Measurements from ENCODE around the gene RECK.
"Not testable (repeated sequence)": the region's sequence is repeated elsewhere in the genome, so short reads cannot be mapped to it uniquely, and the experiment has no call there.

RECK gene

GRCh38 chr9:36150574-36151315, 114.0 kb downstream of the RECK start:
- H3K9me3 ChIP-seq (ENCODE audit: control insufficient read depth in 1 of 2, low read length in 2 of 2) = peaks cover 4 to 7% of the 10 kb centered on the region in 2 donors
- H3K9ac ChIP-seq (ENCODE audit: low read depth in 1 of 2, low read length in 2 of 2) = no peak overlapping the region
- no peaks in the 10 kb centered on the region for H3K27me3 ChIP-seq (ENCODE audit: control insufficient read depth in 1 of 2, insufficient read depth in 2 of 2, low read length in 2 of 2)
- H3K4me3 ChIP-seq (ENCODE audit: low read depth in 1 of 2, low read length in 2 of 2) = no peak overlapping the region
- H3K4me1 ChIP-seq (ENCODE audit: control insufficient read depth in 1 of 2, insufficient read depth in 2 of 2, low read length in 2 of 2) = peaks cover 22 to 50% of the 10 kb centered on the region in 2 donors
- no peak overlapping the region for H3K27ac ChIP-seq (ENCODE audit: low read depth, low read length)
- peaks cover 0 to 3% of the 10 kb centered on the region in 2 donors for H3K36me3 ChIP-seq (ENCODE audit: control insufficient read depth in 1 of 2, insufficient read depth in 2 of 2, low read length in 2 of 2)

GRCh38 chr9:36151316-36152210, 114.8 kb downstream of the RECK start:
- H3K9ac ChIP-seq (ENCODE audit: low read depth in 1 of 2, low read length in 2 of 2) = no peak overlapping the region
- no peaks in the 10 kb centered on the region for H3K27me3 ChIP-seq (ENCODE audit: control insufficient read depth in 1 of 2, insufficient read depth in 2 of 2, low read length in 2 of 2)
- peaks cover 22 to 50% of the 10 kb centered on the region in 2 donors for H3K4me1 ChIP-seq (ENCODE audit: control insufficient read depth in 1 of 2, insufficient read depth in 2 of 2, low read length in 2 of 2)
- H3K9me3 ChIP-seq (ENCODE audit: control insufficient read depth in 1 of 2, low read length in 2 of 2) = peaks cover 0 to 2% of the 10 kb centered on the region in 2 donors
- peaks cover 3 to 4% of the 10 kb centered on the region in 2 donors for H3K36me3 ChIP-seq (ENCODE audit: control insufficient read depth in 1 of 2, insufficient read depth in 2 of 2, low read length in 2 of 2)
- H3K4me3 ChIP-seq (ENCODE audit: low read depth in 1 of 2, low read length in 2 of 2) = peak overlapping the region; percentile 15 to 40
- H3K27ac ChIP-seq (ENCODE audit: low read depth, low read length) = no peak overlapping the region

- peaks cover 0 to 3% of the 10 kb centered on the region in 2 donors for H3K9me3 ChIP-seq (ENCODE audit: control insufficient read depth in 1 of 2, low read length in 2 of 2)
These were observed 116.2 kb downstream of the RECK start for GRCh38 chr9:36152741-36153438.

GRCh38 chr9:36153746-36154145, 117.0 kb downstream of the RECK start:
- Histone ChIP-seq H3K9me3 (ENCODE audit: control insufficient read depth in 1 of 2, low read length in 2 of 2) (peaks cover 0 to 3% of the 10 kb centered on the region in 2 donors), H3K4me1 (ENCODE audit: control insufficient read depth in 1 of 2, insufficient read depth in 2 of 2, low read length in 2 of 2) (peaks cover 12 to 38% of the 10 kb centered on the region in 2 donors), H3K27me3 (ENCODE audit: control insufficient read depth in 1 of 2, insufficient read depth in 2 of 2, low read length in 2 of 2) (no peaks in the 10 kb centered on the region), H3K27ac (ENCODE audit: low read depth, low read length) (no peak overlapping the region), H3K9ac (ENCODE audit: low read depth in 1 of 2, low read length in 2 of 2) (no peak overlapping the region), H3K36me3 (ENCODE audit: control insufficient read depth in 1 of 2, insufficient read depth in 2 of 2, low read length in 2 of 2) (peaks cover 4 to 8% of the 10 kb centered on the region in 2 donors), H3K4me3 (ENCODE audit: low read depth in 1 of 2, low read length in 2 of 2) (no peak overlapping the region)

More at GRCh38 chr9:36152741-36153438, 116.2 kb downstream of the RECK start:
- H3K4me3 ChIP-seq (ENCODE audit: low read depth in 1 of 2, low read length in 2 of 2) = no peak overlapping the region
- no peak overlapping the region for H3K9ac ChIP-seq (ENCODE audit: low read depth in 1 of 2, low read length in 2 of 2)
- H3K27me3 ChIP-seq (ENCODE audit: control insufficient read depth in 1 of 2, insufficient read depth in 2 of 2, low read length in 2 of 2) = no peaks in the 10 kb centered on the region
- H3K36me3 ChIP-seq (ENCODE audit: control insufficient read depth in 1 of 2, insufficient read depth in 2 of 2, low read length in 2 of 2) = peaks cover 4 to 6% of the 10 kb centered on the region in 2 donors
- peaks cover 18 to 44% of the 10 kb centered on the region in 2 donors for H3K4me1 ChIP-seq (ENCODE audit: control insufficient read depth in 1 of 2, insufficient read depth in 2 of 2, low read length in 2 of 2)
- H3K27ac ChIP-seq (ENCODE audit: low read depth, low read length) = no peak overlapping the region

- H3K9ac ChIP-seq (ENCODE audit: low read depth in 1 of 2, low read length in 2 of 2) = no peak overlapping the region
- no peaks in the 10 kb centered on the region for H3K27me3 ChIP-seq (ENCODE audit: control insufficient read depth in 1 of 2, insufficient read depth in 2 of 2, low read length in 2 of 2)
- peaks cover 0 to 3% of the 10 kb centered on the region in 2 donors for H3K9me3 ChIP-seq (ENCODE audit: control insufficient read depth in 1 of 2, low read length in 2 of 2)
- H3K36me3 ChIP-seq (ENCODE audit: control insufficient read depth in 1 of 2, insufficient read depth in 2 of 2, low read length in 2 of 2) = peaks cover 4 to 8% of the 10 kb centered on the region in 2 donors
- peaks cover 12 to 33% of the 10 kb centered on the region in 2 donors for H3K4me1 ChIP-seq (ENCODE audit: control insufficient read depth in 1 of 2, insufficient read depth in 2 of 2, low read length in 2 of 2)
- peak overlapping the region; percentile 46 for H3K27ac ChIP-seq (ENCODE audit: low read depth, low read length)
- H3K4me3 ChIP-seq (ENCODE audit: low read depth in 1 of 2, low read length in 2 of 2) = no peak overlapping the region
These were observed 117.7 kb downstream of the RECK start for GRCh38 chr9:36154331-36154952.

GRCh38 chr9:36156116-36156515, 119.4 kb downstream of the RECK start:
- H3K36me3 ChIP-seq (ENCODE audit: control insufficient read depth in 1 of 2, insufficient read depth in 2 of 2, low read length in 2 of 2) = peaks cover 4 to 8% of the 10 kb centered on the region in 2 donors
- H3K4me1 ChIP-seq (ENCODE audit: control insufficient read depth in 1 of 2, insufficient read depth in 2 of 2, low read length in 2 of 2) = peaks cover 8 to 18% of the 10 kb centered on the region in 2 donors
- no peak overlapping the region for H3K4me3 ChIP-seq (ENCODE audit: low read depth in 1 of 2, low read length in 2 of 2)
- no peak overlapping the region for H3K9ac ChIP-seq (ENCODE audit: low read depth in 1 of 2, low read length in 2 of 2)
- no peak overlapping the region for H3K27ac ChIP-seq (ENCODE audit: low read depth, low read length)
- H3K27me3 ChIP-seq (ENCODE audit: control insufficient read depth in 1 of 2, insufficient read depth in 2 of 2, low read length in 2 of 2) = no peaks in the 10 kb centered on the region
- H3K9me3 ChIP-seq (ENCODE audit: control insufficient read depth in 1 of 2, low read length in 2 of 2) = peaks cover 0 to 3% of the 10 kb centered on the region in 2 donors

GRCh38 chr9:36158122-36158521, 121.4 kb downstream of the RECK start:
- H3K9me3 ChIP-seq (ENCODE audit: control insufficient read depth in 1 of 2, low read length in 2 of 2) = peaks cover 0 to 3% of the 10 kb centered on the region in 2 donors
- peaks cover 0 to 9% of the 10 kb centered on the region in 2 donors for H3K4me1 ChIP-seq (ENCODE audit: control insufficient read depth in 1 of 2, insufficient read depth in 2 of 2, low read length in 2 of 2)
- H3K27me3 ChIP-seq (ENCODE audit: control insufficient read depth in 1 of 2, insufficient read depth in 2 of 2, low read length in 2 of 2) = no peaks in the 10 kb centered on the region
- peaks cover 4 to 8% of the 10 kb centered on the region in 2 donors for H3K36me3 ChIP-seq (ENCODE audit: control insufficient read depth in 1 of 2, insufficient read depth in 2 of 2, low read length in 2 of 2)
- H3K27ac ChIP-seq (ENCODE audit: low read depth, low read length) = no peak overlapping the region
- no peak overlapping the region for H3K9ac ChIP-seq (ENCODE audit: low read depth in 1 of 2, low read length in 2 of 2)
- no peak overlapping the region for H3K4me3 ChIP-seq (ENCODE audit: low read depth in 1 of 2, low read length in 2 of 2)

- no peak overlapping the region for H3K4me3 ChIP-seq (ENCODE audit: low read depth in 1 of 2, low read length in 2 of 2)
- no peak overlapping the region for H3K9ac ChIP-seq (ENCODE audit: low read depth in 1 of 2, low read length in 2 of 2)
- H3K27ac ChIP-seq (ENCODE audit: low read depth, low read length) = no peak overlapping the region
- H3K27me3 ChIP-seq (ENCODE audit: control insufficient read depth in 1 of 2, insufficient read depth in 2 of 2, low read length in 2 of 2) = no peaks in the 10 kb centered on the region
- H3K4me1 ChIP-seq (ENCODE audit: control insufficient read depth in 1 of 2, insufficient read depth in 2 of 2, low read length in 2 of 2) = peaks cover 0 to 4% of the 10 kb centered on the region in 2 donors
- peaks cover 0 to 3% of the 10 kb centered on the region in 2 donors for H3K9me3 ChIP-seq (ENCODE audit: control insufficient read depth in 1 of 2, low read length in 2 of 2)
- peaks cover 4 to 8% of the 10 kb centered on the region in 2 donors for H3K36me3 ChIP-seq (ENCODE audit: control insufficient read depth in 1 of 2, insufficient read depth in 2 of 2, low read length in 2 of 2)
These were observed 122.2 kb downstream of the RECK start for GRCh38 chr9:36158917-36159316.

GRCh38 chr9:36159509-36159908, 122.8 kb downstream of the RECK start:
- H3K9me3 ChIP-seq (ENCODE audit: control insufficient read depth in 1 of 2, low read length in 2 of 2); H3K27ac ChIP-seq (ENCODE audit: low read depth, low read length); H3K4me1 ChIP-seq (ENCODE audit: control insufficient read depth in 1 of 2, insufficient read depth in 2 of 2, low read length in 2 of 2); H3K36me3 ChIP-seq (ENCODE audit: control insufficient read depth in 1 of 2, insufficient read depth in 2 of 2, low read length in 2 of 2); H3K9ac ChIP-seq (ENCODE audit: low read depth in 1 of 2, low read length in 2 of 2); H3K27me3 ChIP-seq (ENCODE audit: control insufficient read depth in 1 of 2, insufficient read depth in 2 of 2, low read length in 2 of 2); H3K4me3 ChIP-seq (ENCODE audit: low read depth in 1 of 2, low read length in 2 of 2): not testable (repeated sequence)

Measured in duodenal mucosa (tissue), 2 donors.